ENCODE results near the gene C14orf180.

GRCh38 chr14:104567957-104568225, 11.7 kb upstream of the C14orf180 start:
- TF ChIP-seq POLR2A (IDR thresholded peaks at IDR 0.05; ENCODE audit: extremely low read depth, insufficient read length): no peak
- no peak for TF ChIP-seq CTCF (IDR thresholded peaks at IDR 0.05; ENCODE audit: low read depth, low read length)
- TF ChIP-seq MYC (IDR thresholded peaks at IDR 0.05; ENCODE audit: low read depth, low read length): no peak
- no peak for TF ChIP-seq MAX (IDR thresholded peaks at IDR 0.05; ENCODE audit: low read depth, low read length)

Data from NB4 (cell line).